HCT116 (cell line): ENCODE measurements around the gene HSD17B1.

Experiments used
- CEBPB ChIP-seq: IDR thresholded peaks from 2 replicates; pipeline ENCODE4 v1.6.1; 2012; ENCODE audit warnings: low read depth
- CTCF ChIP-seq, 3 experiments: fragments of 200-600 bp in 1 of 3; sonication (generic) in 1 of 3; IDR thresholded peaks in 2 of 3; conservative IDR thresholded peaks in 1 of 3; 2 replicates each; pipeline ENCODE4 v1.5.1; 2012 to 2017; ENCODE audit warnings: low read depth in 2 of 3, low read length in 2 of 3, antibody characterized with exemption in 1 of 3, borderline replicate concordance in 1 of 3, control low read depth in 1 of 3, mild to moderate bottlenecking in 1 of 3, mixed read lengths in 1 of 3, mixed run types in 1 of 3, moderate library complexity in 1 of 3; ENCODE audit not compliant: insufficient read depth in 1 of 3
- EGR1 ChIP-seq: IDR thresholded peaks from 2 replicates; pipeline ENCODE4 v1.6.1; 2012; ENCODE audit warnings: low read depth
- EZH2phosphoT487 ChIP-seq: fragments of 200-600 bp; IDR thresholded peaks from 2 replicates; pipeline ENCODE4 v1.6.1; 2018; ENCODE audit warnings: antibody characterized with exemption, borderline replicate concordance
- FOSL1 ChIP-seq: IDR thresholded peaks from 2 replicates; pipeline ENCODE4 v1.6.1; 2012; ENCODE audit warnings: low read depth
- MAX ChIP-seq: IDR thresholded peaks from 2 replicates; pipeline ENCODE4 v1.6.1; 2012
- POLR2A ChIP-seq: IDR thresholded peaks from 2 replicates; pipeline ENCODE4 v1.7.0; 2011; ENCODE audit warnings: borderline replicate concordance; ENCODE audit not compliant: insufficient read depth, insufficient read length; ENCODE audit errors: extremely low read depth
- POLR2AphosphoS5 ChIP-seq: IDR thresholded peaks from 2 replicates; pipeline ENCODE4 v1.6.1; 2011; ENCODE audit warnings: mild to moderate bottlenecking, low read depth, low read length, moderate library complexity
- REST ChIP-seq: IDR thresholded peaks from 2 replicates; pipeline ENCODE4 v1.6.1; 2012; ENCODE audit warnings: low read depth
- SIN3A ChIP-seq: IDR thresholded peaks from 2 replicates; pipeline ENCODE4 v1.6.1; 2012; ENCODE audit warnings: low read depth
- SP1 ChIP-seq: IDR thresholded peaks from 2 replicates; pipeline ENCODE4 v1.6.1; 2012; ENCODE audit warnings: low read depth
- YY1 ChIP-seq: IDR thresholded peaks from 2 replicates; pipeline ENCODE4 v1.6.1; 2011; ENCODE audit warnings: low read length, low read depth, moderate library complexity, mild to moderate bottlenecking; ENCODE audit not compliant: insufficient replicate concordance; ENCODE audit errors: extremely low read depth
- ZNF274 ChIP-seq: fragments of 200-500 bp; sonication (Bioruptor generic); IDR thresholded peaks from 2 replicates; pipeline ENCODE4 v1.6.1; 2014; ENCODE audit warnings: mild to moderate bottlenecking, low read depth, low read length, inconsistent platforms

DNA sequence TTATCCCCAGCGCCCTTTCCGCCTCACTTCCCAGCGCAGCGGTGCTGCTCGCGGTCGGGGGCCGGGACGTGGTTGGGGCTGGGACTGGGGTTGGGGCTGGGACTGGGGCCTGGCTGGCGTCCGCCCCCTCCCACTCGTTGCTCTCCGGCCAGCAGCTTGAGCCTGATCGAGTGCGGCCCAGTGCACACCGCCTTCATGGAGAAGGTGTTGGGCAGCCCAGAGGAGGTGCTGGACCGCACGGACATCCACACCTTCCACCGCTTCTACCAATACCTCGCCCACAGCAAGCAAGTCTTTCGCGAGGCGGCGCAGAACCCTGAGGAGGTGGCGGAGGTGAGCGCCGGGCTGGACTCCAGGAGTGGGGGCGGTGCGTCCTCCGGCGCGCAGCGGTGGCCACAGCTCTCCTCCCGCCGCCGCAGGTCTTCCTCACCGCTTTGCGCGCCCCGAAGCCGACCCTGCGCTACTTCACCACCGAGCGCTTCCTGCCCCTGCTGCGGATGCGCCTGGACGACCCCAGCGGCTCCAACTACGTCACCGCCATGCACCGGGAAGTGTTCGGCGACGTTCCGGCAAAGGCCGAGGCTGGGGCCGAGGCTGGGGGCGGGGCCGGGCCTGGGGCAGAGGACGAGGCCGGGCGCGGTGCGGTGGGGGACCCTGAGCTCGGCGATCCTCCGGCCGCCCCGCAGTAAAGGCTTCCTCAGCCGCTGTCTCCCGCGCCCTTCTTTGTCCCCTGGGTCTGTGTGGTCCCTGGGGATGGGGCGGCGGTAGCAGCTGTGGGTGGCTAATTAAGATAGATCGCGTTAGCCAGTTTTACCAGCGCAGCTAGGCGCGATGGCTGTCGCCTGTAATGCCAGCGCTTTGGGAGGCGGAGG is 1.8 kb downstream of the HSD17B1 start:
- TF ChIP-seq SIN3A (no peak), CTCF (IDR thresholded peaks at IDR 0.05 in 2 of 3, conservative IDR thresholded peaks at IDR 0.05 in 1 of 3; ENCODE audit: borderline replicate concordance in 1 of 3, insufficient read depth in 1 of 3, low read depth in 2 of 3, low read length in 2 of 3) (no peak), POLR2A (peak; percentile 68), CEBPB (no peak), YY1 (peak; percentile 33), EZH2phosphoT487 (no peak), REST (no peak), POLR2AphosphoS5 (peak; percentile 88), EGR1 (peak; percentile 73), SP1 (no peak), MAX (peak; percentile 62), ZNF274 (no peak), FOSL1 (no peak)
